Parathyroid adenoma (tissue), 2 donors: ENCODE data around the gene INPP4A.

ENCODE experiments used
- H2AFZ ChIP-seq: fragments of 300-600 bp; sonication (generic); one replicate; pipeline ENCODE4 v1.7.0; 2017; ENCODE audit warnings: antibody characterized with exemption, mild to moderate bottlenecking
- H3K27ac ChIP-seq: fragments of 300-600 bp; sonication (generic); one replicate; pipeline ENCODE4 v1.7.0; 2017
- H3K27me3 ChIP-seq: fragments of 300-600 bp; sonication (generic); one replicate; pipeline ENCODE4 v1.7.0; 2017; ENCODE audit warnings: low read length; ENCODE audit not compliant: control insufficient read depth, insufficient read depth
- H3K36me3 ChIP-seq: fragments of 300-600 bp; sonication (generic); one replicate; pipeline ENCODE4 v1.7.0; 2017; ENCODE audit warnings: low read length; ENCODE audit not compliant: control insufficient read depth, insufficient read depth
- H3K4me1 ChIP-seq: fragments of 300-600 bp; sonication (generic); one replicate; pipeline ENCODE4 v1.7.0; 2017; ENCODE audit warnings: control low read depth
- H3K4me2 ChIP-seq: fragments of 300-600 bp; sonication (generic); one replicate; pipeline ENCODE4 v1.7.0; 2017; ENCODE audit warnings: low read length
- H3K4me3 ChIP-seq: fragments of 300-600 bp; sonication (generic); one replicate; pipeline ENCODE4 v1.7.0; 2017; ENCODE audit warnings: low read depth, low read length
- H3K79me2 ChIP-seq: fragments of 300-600 bp; sonication (generic); one replicate; pipeline ENCODE4 v1.7.0; 2017; ENCODE audit warnings: control low read depth
- H3K9ac ChIP-seq: fragments of 300-600 bp; sonication (generic); one replicate; pipeline ENCODE4 v1.7.0; 2017; ENCODE audit warnings: mild to moderate bottlenecking
- H3K9me3 ChIP-seq: fragments of 300-600 bp; sonication (generic); one replicate; pipeline ENCODE4 v1.7.0; 2017; ENCODE audit warnings: low read length; ENCODE audit not compliant: control insufficient read depth
- TF ChIP-seq, protein P1 (sequence below): fragments of 300-600 bp; sonication (generic); IDR thresholded peaks from one replicate; pipeline ENCODE4 v1.7.0; 2017; ENCODE audit warnings: antibody characterized with exemption, mild to moderate bottlenecking
- donor health status: primary hyperparathyroidism.

The INPP4A gene

DNA sequence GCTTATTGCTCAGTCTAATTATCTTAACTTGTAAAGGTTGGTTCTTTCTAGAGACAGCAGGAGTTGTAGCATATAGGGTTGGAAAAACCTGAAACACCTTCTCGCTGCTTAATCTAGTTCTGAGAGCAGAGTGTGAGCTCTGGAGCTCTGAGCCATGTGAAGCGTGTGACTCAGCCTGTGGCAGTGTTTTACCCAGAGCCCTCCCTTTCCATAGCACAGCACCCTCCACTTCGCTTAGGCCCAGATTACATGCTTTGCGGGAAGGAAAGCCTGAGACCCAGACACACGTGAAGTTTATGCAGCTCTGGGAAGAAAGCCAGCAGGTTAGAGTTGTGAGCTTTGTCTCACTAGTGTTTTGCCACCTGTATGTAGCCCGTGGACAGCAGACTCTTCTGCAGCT lies 74.5 kb downstream of the INPP4A start:
- Histone ChIP-seq H3K79me2 (peaks cover 9% of the 10 kb centered on the region), H3K4me1 (peaks cover 3% of the 10 kb centered on the region), H3K27ac (no peak overlapping the region)

DNA sequence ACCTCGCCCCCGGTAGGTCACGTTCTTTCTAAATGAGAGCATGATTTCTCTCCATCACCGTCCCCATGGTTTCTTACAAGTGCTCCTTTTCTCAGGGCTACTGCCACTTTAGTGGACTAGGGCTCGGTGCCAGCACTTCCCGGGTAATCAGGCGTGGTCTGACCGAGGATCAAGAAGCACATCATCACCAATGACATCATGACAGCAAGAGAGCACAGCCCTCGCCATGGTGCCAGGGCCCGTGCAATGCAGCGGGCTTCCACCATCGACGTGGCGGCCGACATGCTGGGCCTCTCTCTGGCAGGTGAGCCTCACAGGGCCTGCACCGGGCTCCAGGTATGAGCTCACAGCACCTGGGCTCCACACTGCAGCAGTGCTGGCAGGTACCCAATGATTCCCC lies 75.2 kb downstream of the INPP4A start:
- H3K4me1 ChIP-seq: peaks cover 3% of the 10 kb centered on the region
- no peaks in the 10 kb centered on the region for H3K9me3 ChIP-seq
- peaks cover 5% of the 10 kb centered on the region for H3K79me2 ChIP-seq
- H3K4me3 ChIP-seq: no peak overlapping the region
- no peak overlapping the region for H3K4me2 ChIP-seq
- TF ChIP-seq, protein P1, sequence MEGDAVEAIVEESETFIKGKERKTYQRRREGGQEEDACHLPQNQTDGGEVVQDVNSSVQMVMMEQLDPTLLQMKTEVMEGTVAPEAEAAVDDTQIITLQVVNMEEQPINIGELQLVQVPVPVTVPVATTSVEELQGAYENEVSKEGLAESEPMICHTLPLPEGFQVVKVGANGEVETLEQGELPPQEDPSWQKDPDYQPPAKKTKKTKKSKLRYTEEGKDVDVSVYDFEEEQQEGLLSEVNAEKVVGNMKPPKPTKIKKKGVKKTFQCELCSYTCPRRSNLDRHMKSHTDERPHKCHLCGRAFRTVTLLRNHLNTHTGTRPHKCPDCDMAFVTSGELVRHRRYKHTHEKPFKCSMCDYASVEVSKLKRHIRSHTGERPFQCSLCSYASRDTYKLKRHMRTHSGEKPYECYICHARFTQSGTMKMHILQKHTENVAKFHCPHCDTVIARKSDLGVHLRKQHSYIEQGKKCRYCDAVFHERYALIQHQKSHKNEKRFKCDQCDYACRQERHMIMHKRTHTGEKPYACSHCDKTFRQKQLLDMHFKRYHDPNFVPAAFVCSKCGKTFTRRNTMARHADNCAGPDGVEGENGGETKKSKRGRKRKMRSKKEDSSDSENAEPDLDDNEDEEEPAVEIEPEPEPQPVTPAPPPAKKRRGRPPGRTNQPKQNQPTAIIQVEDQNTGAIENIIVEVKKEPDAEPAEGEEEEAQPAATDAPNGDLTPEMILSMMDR: no peak
- no peak overlapping the region for H3K27ac ChIP-seq
- H3K36me3 ChIP-seq: no peaks in the 10 kb centered on the region
- no peak overlapping the region for H3K9ac ChIP-seq
- H3K27me3 ChIP-seq: no peaks in the 10 kb centered on the region
- H2AFZ ChIP-seq: no peak overlapping the region

More for the DNA sequence above, 74.5 kb downstream of the INPP4A start:
- Histone ChIP-seq H2AFZ (no peak overlapping the region), H3K36me3 (no peaks in the 10 kb centered on the region), H3K9me3 (no peaks in the 10 kb centered on the region), H3K27me3 (no peaks in the 10 kb centered on the region), H3K4me3 (no peak overlapping the region), H3K4me2 (no peak overlapping the region), H3K9ac (no peak overlapping the region)
- TF ChIP-seq, protein P1: no peak

DNA sequence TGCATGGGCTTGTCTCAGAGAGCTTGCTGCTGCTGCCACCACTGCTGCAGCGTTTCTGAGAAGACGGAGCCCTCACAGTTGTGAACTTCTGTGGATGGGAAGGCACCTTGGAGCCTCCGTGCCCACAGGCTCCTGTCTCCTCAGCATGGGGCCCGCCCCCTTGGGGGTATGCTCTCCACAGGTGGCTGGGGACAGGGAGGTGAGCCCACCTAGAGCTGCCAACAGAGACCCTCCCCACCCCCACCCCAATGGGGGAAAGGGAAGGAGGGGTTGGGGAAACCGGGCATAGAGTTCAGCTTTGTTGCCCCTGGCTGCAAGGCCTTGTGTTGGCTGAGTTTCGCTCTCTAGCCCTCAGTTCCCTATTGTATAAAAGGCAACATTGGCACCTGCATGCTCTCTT lies 76.1 kb downstream of the INPP4A start:
- Histone ChIP-seq H3K9ac (no peak overlapping the region), H3K79me2 (peaks cover 2% of the 10 kb centered on the region), H3K27me3 (no peaks in the 10 kb centered on the region), H3K27ac (no peak overlapping the region), H3K4me2 (no peak overlapping the region), H3K4me3 (no peak overlapping the region), H3K36me3 (no peaks in the 10 kb centered on the region), H3K9me3 (no peaks in the 10 kb centered on the region), H3K4me1 (no peaks in the 10 kb centered on the region), H2AFZ (no peak overlapping the region)
- TF ChIP-seq, protein P1: no peak

DNA sequence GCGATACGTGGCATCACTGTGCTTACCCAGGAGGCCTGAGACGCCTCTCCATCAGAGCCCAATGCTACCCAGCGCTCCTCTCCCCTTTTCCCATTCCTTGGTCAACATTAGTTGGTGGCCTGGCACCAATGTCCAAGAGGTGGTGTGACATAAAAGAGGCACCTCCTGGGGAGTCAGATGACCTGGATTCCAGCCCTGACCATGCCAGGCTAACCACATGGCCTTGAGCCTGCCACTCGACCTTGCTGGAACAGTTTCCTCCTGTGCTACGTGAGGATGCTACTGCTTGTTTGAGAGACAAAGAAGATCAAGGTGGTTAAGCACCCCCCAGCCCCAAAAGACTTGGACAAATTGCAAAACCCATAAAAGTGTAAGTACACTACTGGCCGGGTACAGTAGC lies 76.6 kb downstream of the INPP4A start:
- Histone ChIP-seq H3K9ac (no peak overlapping the region), H3K4me2 (no peak overlapping the region), H3K27me3 (no peaks in the 10 kb centered on the region), H3K9me3 (no peaks in the 10 kb centered on the region), H3K79me2 (peaks cover 2% of the 10 kb centered on the region), H3K4me1 (no peaks in the 10 kb centered on the region), H3K27ac (no peak overlapping the region), H2AFZ (no peak overlapping the region), H3K4me3 (no peak overlapping the region), H3K36me3 (no peaks in the 10 kb centered on the region)
- TF ChIP-seq, protein P1: no peak

DNA sequence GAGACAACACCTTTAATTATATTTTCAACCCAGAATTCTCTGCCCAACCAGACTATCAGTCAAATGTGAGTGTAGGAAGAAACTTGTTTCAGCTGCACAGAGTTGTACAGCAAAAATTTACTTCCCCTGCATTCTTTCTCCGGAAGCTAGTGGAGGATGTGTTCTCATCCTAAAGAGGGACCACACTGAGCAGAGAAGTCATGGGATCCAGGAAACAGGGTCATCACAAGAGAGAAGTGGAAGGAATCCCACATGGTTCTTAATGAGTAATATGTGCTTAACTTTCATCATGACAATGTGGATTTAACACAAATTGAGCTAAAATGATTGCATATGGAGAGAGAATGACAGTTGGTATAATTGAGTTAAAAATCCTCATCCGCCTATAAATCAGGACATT lies 78.2 kb downstream of the INPP4A start:
- no peaks in the 10 kb centered on the region for H3K36me3 ChIP-seq
- no peak overlapping the region for H3K4me2 ChIP-seq
- H3K9ac ChIP-seq: no peak overlapping the region
- no peaks in the 10 kb centered on the region for H3K27me3 ChIP-seq
- H3K79me2 ChIP-seq: no peaks in the 10 kb centered on the region
- no peak overlapping the region for H3K4me3 ChIP-seq
- H3K4me1 ChIP-seq: no peaks in the 10 kb centered on the region
- H3K9me3 ChIP-seq: no peaks in the 10 kb centered on the region
- no peak overlapping the region for H3K27ac ChIP-seq
- TF ChIP-seq, protein P1: no peak
- no peak overlapping the region for H2AFZ ChIP-seq
